T-helper 2 cell (primary cell): ENCODE results near the gene PTPRF.

Experiments used
- DNase-seq, 5 experiments: peaks; one replicate each; pipeline versions ENCODE4 v3.0.0 to v3.0.0-alpha.2; 2012 to 2022

The PTPRF gene

DNA sequence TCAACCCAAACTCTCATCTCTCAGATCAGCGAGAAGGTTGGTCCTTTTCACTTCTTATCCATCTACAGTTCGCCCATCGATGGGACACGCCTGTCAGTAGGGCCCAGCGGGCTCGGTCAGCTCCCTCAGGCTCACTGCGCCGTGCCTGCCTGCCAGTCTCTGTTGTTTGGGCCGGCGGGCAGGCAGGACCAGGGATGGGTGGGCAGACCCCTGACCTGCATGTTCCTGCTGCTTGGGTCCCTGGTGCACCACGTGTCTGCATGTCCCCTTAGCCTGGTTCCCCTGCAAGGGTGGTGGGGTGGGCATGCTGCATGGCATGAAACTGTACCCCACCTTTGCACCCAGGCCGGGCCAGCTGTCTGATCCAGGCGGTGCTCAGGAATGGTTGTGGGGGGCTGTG, 52.4 kb downstream of the PTPRF start:
- DNase-seq = no peak

DNA sequence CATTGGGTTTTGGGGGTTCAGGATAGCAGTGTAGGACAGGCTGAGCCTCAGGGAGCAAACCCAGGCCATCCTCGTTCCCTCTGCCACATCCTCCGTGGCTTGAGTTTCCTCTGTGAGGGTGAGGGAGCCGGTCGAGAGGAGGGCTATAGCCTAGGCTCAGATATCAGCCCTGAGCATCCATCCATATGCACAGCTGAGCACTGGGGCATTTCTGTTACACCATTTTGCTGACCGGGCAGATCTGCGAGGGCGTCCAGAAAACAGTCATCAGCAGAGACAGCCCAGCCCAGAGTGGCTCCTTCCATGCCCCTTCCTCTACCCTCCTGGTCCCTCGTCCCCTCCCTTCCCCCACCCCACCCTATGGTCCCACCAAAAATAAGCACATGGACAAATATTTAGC, 53.5 kb downstream of the PTPRF start:
- no peak for DNase-seq

DNA sequence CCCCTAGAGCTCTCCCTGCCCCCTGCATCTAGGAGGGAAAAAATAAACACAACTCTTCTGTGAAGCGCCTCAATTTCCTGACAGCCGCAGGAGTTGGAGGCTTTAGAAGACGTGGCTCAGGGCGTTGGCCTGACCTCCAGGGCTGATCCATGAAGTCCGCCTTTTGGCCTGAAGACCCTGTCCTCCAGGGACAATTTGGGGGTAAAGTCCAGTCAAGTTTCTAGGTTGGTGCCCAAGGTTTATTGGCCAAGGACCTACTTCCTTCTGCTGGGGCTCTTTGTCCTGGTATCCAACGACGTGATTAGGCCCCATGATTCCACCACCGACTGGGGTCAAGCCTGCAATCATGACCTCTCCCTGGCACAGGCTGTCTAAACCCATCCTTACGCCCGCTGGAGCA, 54.9 kb downstream of the PTPRF start:
- no peak for DNase-seq

DNA sequence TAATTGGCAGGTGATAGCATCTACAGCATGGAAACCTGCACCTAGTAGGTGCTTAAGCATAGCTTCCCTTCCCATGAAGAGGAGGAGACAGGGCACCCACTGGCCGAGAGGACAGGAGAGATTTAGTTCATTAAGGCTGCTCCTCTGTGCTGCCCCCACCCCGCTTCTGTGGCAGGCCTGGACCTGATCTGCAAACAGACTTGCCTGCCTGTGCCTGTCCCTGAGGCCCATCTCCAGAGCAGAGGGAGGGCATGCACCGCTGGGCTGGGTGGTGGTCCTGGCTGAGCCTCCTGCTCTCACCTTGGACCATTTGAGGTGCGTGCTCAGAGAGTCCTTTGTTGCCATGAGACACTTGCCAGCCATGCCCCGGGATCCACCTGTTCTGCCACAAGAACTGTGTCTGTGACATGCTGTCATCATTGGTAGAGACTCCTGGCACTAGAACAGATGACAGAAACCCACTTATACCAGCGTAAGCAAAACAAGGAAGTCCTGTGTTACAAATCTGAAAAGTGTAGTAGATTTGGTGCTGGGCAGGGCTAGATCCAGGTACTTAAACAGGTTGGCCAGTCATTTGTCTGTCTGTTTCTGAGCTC, 55.6 kb downstream of the PTPRF start:
- no peak for DNase-seq

DNA sequence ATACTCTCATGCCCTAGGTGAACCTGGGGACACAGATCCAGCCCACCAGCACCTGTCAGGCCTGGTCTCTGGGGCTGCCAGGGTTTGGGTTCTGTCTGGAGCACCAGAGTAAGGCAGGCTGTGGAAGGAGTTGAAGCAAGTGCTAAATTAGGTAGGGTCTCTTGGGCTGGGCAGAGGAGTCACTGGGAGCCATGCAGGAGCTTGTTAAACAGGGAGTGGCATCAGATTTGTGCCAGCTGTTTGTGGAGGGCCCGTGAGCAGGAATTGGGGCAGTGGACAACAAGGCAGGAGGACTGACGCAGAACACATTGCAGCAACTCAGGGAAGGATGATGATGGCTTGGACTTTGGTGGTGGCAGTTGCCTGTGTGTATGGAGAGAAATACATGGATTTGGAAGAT, 56.3 kb downstream of the PTPRF start:
- DNase-seq = no peak

DNA sequence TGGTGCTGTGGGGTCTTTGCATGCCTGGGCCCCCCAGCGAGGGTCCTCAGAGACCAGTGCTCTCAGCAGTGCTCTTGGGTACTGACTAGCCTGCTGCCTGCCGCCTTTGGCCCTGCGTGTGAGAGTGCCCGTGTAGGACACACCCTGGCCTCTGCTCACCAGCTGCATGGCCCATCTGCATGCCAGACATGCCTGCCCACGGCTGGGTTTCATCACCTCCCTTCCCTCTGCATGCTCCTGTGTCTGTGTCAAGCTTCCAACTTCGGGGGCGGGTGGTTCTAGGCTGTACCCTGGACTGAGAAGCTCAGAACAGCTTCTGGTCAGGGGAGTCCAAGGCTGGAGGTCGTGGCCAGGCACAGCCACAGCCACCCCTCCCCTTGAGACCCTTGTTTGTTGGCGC, 56.9 kb downstream of the PTPRF start:
- DNase-seq = no peak

DNA sequence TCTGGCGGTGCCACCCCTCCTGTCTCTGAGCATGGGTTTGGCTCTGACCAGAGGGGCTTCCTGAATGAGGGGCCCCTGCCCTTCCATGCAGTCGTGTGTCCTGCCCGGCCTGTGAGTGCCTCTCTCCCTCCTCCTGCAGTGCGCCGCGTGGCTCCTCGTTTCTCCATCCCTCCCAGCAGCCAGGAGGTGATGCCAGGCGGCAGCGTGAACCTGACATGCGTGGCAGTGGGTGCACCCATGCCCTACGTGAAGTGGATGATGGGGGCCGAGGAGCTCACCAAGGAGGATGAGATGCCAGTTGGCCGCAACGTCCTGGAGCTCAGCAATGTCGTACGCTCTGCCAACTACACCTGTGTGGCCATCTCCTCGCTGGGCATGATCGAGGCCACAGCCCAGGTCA, 57.9 kb downstream of the PTPRF start:
- no peak for DNase-seq

DNA sequence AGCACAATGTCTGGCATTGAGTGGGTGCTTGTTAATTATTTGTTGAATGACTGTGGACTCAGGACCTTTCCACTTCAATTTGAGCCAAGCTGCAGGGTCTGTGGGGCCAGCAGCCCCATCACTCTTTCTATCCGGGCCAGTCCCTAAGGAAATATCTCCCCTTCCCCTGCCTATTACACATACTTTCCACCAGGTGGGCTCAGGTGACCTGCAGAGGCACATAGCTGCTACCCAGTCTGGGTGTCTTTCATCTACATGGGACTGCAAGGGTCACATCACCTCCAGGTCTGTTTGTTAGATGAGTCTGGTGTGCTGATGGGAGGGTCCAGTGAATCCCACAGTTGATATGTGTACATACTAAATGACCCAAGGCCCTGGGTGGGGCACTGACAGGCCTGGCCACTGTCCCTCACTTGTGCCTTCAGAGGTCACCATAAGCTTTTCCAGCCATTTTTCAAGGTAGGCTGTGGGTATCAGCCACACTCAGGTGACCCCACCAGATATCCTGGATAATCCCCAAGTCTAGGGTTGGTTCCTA, 59.8 kb downstream of the PTPRF start:
- no peak for DNase-seq

DNA sequence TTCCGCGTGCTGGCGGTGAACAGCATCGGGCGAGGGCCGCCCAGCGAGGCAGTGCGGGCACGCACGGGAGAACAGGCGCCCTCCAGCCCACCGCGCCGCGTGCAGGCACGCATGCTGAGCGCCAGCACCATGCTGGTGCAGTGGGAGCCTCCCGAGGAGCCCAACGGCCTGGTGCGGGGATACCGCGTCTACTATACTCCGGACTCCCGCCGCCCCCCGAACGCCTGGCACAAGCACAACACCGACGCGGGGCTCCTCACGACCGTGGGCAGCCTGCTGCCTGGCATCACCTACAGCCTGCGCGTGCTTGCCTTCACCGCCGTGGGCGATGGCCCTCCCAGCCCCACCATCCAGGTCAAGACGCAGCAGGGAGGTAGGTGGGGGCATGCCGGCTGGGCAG, 60.5 kb downstream of the PTPRF start:
- DNase-seq = no peak

DNA sequence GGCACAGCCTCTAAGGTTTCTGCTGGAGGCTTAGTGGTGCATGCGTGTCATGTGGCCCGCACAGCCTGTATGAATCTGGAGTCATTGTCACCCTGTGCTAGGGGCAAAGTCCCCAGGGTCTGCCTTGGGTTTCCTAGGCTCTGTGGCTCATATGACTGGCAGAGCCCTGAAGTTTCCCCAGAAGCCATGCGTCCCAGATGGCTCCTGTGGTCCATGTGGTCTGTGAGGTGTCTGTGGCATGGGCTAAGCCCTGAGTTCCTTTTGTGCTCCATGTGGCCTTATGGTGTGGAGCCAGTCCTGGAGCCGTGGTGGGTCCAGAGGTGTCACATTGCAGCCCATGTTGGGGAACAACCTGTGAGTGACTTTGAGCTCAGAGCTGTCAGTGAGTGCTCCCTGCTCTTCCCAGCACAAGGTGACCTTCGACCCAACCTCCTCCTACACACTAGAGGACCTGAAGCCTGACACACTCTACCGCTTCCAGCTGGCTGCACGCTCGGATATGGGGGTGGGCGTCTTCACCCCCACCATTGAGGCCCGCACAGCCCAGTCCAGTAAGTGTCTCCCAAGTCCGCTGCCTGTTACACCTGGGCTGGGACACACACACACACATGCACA, 61.5 kb downstream of the PTPRF start:
- DNase-seq = no peak

DNA sequence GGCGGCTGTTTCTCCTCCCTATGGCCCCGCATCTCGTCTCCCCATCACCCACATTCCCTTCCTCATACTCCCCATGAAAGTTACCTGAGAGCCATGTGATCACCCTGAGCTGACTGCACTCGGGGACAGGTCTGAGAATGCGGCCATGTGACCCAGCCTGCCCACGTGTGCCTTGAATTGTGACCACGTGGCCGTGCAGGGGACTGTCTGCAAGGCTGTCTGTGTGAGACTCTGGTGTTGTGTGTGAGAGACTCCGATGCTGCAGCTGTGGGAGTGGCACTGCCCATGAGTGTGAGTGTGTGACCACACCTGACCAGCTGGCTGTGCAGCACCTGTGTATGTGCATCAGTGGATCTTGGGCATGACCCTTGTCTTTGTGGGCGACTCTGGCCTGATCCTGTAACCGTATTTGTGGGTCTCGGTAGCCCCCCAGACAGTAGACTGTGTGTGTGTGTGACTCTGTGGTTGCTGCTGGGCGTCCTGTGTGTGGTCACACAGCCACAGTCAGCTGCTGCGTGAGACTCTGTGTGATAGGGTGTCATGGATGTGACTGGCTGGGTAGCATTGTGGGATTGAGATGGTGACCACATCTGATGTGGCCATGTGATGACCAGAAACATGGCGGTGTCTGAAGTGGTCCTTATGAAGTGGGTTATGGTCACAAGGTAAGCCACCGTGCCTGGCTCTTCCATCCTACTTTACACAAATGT, 62.4 kb downstream of the PTPRF start:
- no peak for DNase-seq

DNA sequence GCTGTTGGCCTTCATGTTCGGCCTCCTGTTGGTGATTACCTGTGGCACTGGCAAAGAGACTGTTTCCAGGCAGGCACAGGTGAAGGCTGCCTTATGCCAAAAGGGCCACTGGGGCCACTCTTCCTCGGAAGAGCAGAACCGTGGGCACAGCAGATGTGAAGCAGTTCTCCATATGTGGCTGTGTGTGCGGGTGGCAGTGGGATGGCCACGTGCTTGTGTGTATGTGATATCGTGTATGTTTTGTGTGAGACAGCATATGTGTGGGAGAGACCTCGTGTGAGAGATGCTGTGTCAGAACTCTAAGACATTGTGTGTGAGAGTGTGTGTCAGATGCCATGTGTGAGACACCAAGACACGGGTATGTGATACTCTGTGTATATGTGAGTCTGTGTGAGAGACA, 65.9 kb downstream of the PTPRF start:
- DNase-seq = no peak

DNA sequence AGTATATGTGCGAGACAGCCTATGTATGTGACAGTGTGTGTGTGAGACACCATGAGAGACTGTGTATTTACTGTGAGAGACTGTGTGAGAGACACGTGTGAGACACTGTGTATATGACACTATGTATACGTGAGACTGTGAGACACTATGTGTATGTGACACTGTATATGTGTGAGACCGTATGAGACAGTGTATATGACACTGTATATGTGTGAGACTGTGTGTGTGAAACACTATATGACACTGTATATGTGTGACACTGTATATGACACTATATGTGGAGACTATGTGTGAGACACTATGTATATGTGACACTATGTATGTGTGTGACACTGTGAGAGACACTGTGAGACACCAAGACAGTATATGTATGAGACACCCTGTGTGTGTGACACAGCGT, 66.3 kb downstream of the PTPRF start:
- DNase-seq = no peak

DNA sequence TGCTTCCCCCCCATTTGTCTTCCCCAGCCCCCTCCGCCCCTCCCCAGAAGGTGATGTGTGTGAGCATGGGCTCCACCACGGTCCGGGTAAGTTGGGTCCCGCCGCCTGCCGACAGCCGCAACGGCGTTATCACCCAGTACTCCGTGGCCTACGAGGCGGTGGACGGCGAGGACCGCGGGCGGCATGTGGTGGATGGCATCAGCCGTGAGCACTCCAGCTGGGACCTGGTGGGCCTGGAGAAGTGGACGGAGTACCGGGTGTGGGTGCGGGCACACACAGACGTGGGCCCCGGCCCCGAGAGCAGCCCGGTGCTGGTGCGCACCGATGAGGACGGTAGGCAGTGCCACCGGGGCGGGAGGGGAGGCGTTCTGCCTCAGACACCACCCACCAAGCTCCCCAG, 67.0 kb downstream of the PTPRF start:
- DNase-seq = no peak

DNA sequence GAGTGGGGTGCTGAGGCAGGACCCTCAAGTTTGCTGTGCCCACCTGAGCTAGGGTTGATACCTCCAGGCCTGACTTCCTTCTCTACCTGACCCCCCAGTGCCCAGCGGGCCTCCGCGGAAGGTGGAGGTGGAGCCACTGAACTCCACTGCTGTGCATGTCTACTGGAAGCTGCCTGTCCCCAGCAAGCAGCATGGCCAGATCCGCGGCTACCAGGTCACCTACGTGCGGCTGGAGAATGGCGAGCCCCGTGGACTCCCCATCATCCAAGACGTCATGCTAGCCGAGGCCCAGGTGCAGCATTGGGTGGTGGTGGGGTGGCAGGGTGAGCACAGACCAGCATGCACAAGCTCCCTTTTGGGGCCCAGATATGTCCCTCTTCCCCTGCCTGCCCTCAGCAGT, 67.9 kb downstream of the PTPRF start:
- no peak for DNase-seq

DNA sequence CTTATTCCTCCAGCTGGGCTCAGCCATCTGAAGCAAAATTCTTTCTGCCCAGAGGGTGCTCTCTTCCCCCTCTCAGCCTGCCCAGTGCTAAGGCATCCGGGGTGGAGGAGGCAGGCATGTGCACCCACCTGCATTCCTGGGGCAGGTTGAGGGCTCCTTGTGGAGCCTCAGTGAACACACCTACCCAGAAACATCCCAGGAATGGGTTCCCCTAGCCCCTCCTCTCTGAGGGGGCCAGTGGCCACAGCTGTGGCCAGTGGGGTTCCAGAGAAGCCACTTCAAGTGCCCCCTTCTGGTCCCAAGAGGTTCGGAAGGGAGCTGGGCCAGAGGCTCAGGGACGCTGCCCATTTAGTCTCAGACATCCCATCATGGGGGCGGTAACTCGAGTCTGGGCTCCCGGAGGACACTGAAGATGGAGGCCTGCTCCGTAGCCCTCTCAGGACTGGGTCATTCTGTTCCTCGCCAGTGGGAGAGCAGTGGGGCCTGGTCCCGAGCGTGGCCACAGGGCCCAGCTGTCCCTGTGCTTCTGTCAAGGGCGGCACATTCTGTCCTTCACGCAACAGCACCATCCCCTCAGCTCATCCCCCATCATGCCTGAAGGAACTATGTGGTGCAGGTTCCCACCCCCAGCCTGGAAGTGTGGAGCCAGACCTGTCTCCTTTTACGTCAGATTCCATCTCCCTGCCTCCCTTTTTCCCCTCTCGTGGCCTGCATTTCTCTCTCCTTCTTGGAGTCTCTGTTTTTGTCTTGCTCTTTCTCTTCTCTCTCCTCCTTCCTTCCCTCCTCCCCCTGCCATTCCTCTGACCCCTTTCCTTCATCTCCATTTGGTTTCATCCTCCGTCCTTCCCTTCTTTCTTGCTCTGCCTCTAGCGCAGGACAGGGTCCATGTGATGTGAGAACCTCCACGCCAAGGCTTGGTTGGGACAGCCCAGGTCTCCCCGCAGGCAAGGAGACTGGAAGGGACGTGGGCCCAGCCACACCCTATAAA, 69.6 kb downstream of the PTPRF start:
- no peak for DNase-seq

DNA sequence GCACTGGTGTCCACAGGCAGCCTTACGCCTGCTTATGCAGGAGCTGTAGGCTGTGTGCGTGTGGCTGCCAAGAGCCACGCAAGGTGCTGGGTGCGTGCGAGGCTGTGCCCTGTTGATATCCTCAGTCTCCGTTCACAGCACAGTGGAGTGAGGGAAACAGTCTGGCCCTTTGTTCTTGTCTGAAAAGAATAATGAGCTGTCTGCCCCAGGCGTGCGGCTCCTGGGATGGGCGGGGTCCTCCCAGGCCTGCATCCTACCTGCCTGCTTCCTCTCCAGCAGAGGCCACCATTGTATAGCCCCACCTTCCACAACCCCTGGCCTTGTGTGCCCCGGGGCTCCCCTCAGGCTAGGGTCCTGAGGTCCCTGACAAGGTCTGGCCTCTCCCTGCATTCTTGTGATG, 72.3 kb downstream of the PTPRF start:
- no peak for DNase-seq

DNA sequence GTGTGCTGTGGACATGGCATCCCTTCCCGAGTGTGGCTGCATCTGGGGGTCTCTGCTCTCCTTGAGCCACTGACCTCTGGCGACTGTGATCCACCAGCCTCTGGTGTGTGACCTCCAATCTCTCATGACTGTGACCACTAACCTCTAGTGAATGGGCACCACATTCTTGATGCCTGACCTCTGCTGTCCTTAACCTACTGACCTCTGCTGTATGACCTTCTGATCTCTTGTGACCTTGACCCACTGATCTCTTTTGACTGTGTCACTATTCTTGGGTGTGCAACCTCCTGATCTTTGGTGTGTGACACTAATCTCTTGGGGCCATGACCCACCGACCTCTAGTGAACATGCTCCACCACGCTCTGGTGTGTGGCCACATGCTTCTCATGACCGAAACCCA, 73.5 kb downstream of the PTPRF start:
- no peak for DNase-seq

DNA sequence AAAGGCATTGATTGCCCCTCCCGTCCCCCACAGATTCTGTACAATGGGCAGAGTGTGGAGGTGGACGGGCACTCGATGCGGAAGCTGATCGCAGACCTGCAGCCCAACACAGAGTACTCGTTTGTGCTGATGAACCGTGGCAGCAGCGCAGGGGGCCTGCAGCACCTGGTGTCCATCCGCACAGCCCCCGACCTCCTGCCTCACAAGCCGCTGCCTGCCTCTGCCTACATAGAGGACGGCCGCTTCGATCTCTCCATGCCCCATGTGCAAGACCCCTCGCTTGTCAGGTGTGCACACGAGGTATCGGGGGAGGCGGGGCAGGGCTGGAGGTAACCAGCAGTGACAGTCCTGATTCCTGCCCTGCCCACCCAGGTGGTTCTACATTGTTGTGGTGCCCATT, 74.5 kb downstream of the PTPRF start:
- DNase-seq = no peak

DNA sequence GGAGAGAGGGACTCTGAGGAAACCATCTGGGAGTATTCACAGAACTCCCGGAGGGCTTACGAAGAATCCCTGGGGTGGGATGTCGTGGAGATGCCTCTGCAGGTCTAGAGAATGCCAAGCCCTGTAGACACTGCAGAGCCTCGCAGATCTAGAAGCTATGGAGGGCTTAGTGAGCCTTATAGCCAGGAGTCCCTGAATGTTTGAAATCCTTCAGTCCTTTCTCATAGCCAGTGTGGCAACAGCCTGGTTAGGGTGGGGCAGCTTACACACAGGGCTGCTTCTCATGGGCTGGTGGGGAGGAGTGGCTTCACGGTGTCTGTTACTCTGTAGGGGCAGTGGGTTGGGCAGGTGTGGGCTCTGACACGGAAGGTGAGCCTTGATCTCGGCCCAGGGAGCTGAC, 75.1 kb downstream of the PTPRF start:
- DNase-seq = no peak

DNA sequence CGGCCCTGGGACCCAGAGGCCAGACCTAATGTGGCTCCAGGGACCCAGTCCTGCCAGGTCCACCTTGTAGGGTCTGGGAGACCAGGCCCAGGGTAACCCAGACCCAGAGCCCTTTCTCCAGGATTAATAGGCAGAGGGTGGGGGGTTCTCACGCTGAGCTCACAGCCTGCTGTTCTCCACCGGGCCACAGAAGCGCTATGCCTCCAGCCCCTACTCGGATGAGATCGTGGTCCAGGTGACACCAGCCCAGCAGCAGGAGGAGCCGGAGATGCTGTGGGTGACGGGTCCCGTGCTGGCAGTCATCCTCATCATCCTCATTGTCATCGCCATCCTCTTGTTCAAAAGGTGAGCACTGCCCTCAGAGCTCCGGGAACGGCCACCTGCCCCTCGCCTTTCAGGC, 75.9 kb downstream of the PTPRF start:
- DNase-seq = no peak

DNA sequence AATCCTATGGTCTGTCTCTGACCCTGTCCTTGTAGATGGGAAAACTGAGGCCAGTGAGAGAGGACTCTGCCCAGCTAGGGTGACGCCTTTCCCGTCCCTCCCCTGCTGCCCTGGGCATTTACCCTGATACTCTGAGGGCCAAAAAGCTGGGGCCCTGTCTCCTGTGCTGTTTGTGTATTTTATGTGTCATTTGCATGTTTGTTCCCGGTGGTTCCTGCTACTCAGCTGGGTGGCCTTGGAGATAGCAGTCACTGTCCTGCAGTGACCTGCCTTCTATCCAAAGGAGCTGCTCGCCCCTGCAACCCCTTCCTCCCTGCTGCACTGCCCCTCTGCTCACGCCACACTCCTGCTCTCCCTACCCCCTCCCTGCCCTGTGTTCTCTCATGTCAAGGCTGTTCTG, 78.1 kb downstream of the PTPRF start:
- no peak for DNase-seq

DNA sequence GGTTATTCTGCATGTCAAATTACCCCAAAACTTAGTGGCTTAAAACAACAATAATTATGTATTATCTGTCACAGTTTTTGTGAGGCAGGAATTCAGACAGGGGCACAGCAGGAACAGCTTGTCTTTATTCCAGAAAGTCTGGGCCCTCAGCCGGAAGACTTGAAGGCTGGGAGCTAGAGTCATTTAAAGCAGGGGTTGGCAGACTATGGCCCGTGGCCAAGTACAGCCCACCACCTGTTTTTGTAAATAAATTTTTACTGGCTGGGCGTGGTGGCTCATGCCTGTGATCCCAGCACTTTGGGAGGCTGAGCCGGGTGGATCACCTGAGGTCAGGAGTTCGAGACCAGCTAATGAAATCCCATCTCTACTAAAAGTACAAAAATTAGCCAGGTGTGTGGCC, 79.7 kb downstream of the PTPRF start:
- DNase-seq = no peak
